SK-N-SH (cell line): Measurements from ENCODE around the gene PLXNA4. TPM values are rescaled to one million over a fixed set of nuclear protein-coding genes. Genes with fewer than 3 reads are reported as not detected.

Source experiments
- CTCF ChIA-PET: fragments of 300-600, 350-600 bp; formaldehyde crosslinking; extraction: SDS; loops from one replicate; lab custom pipeline; 2021; lab: Yijun Ruan, JAX
- POLR2A ChIA-PET: fragments of 350-600 bp; sonication (Branson Sonifier 250); formaldehyde crosslinking; extraction: SDS; loops from one replicate; lab custom pipeline; 2020; ENCODE audit warnings: antibody characterized with exemption, inconsistent platforms; lab: Yijun Ruan, JAX
- DNase-seq: peaks from one replicate; pipeline ENCODE4 v3.0.0; 2012
- H2AFZ ChIP-seq: fragments of 200-600 bp; sonication (generic); 2 replicates; pipeline ENCODE4 v1.8.1; 2016; ENCODE audit warnings: antibody characterized with exemption, mild to moderate bottlenecking, low read depth
- H3F3A ChIP-seq: fragments of 200-600 bp; sonication (generic); replicated peaks from 2 replicates; pipeline ENCODE3; 2016; ENCODE audit warnings: antibody characterized with exemption, mild to moderate bottlenecking; ENCODE audit not compliant: insufficient read depth
- H3K27ac ChIP-seq, 2 experiments: fragments of 200-500 bp in 1 of 2; fragments of 200-600 bp in 1 of 2; sonication (Bioruptor generic) in 1 of 2; sonication (generic), shearing (Covaris generic) in 1 of 2; 2 replicates each; pipeline versions ENCODE4 v1.5.1 to v1.6.1; 2014 to 2016; ENCODE audit warnings: low read depth in 2 of 2, inconsistent platforms in 1 of 2, low read length in 1 of 2, mild to moderate bottlenecking in 1 of 2, mixed read lengths in 1 of 2
- H3K27me3 ChIP-seq: fragments of 200-600 bp; sonication (generic), shearing (Covaris generic); 2 replicates; pipeline ENCODE4 v1.6.1; 2016; ENCODE audit warnings: mixed run types; ENCODE audit not compliant: insufficient read depth
- H3K36me3 ChIP-seq, 2 experiments: fragments of 200-500 bp in 1 of 2; fragments of 200-600 bp in 1 of 2; sonication (Bioruptor generic) in 1 of 2; sonication (generic) in 1 of 2; replicated peaks in 1 of 2; 2 replicates each; pipeline versions ENCODE3 to v1.5.1; 2014 to 2016; ENCODE audit warnings: low read length in 1 of 2, mild to moderate bottlenecking in 1 of 2; ENCODE audit not compliant: insufficient read depth in 2 of 2, control insufficient read depth in 1 of 2
- H3K4me1 ChIP-seq, 2 experiments: fragments of 200-500 bp in 1 of 2; fragments of 200-600 bp in 1 of 2; sonication (Bioruptor generic) in 1 of 2; sonication (generic), shearing (Covaris generic) in 1 of 2; 2 replicates each; pipeline versions ENCODE4 v1.5.1 to v1.6.1; 2014 to 2016; ENCODE audit warnings: low read depth in 1 of 2, low read length in 1 of 2, mixed run types in 1 of 2; ENCODE audit not compliant: insufficient read depth in 2 of 2, control insufficient read depth in 1 of 2
- H3K4me2 ChIP-seq: fragments of 200-600 bp; sonication (generic), shearing (Covaris generic); 2 replicates; pipeline ENCODE4 v1.6.1; 2017; ENCODE audit warnings: mixed run types
- H3K4me3 ChIP-seq, 2 experiments: fragments of 200-500 bp in 1 of 2; fragments of 200-600 bp in 1 of 2; sonication (Bioruptor generic) in 1 of 2; sonication (generic), shearing (Covaris generic) in 1 of 2; 2 replicates each; pipeline versions ENCODE4 v1.5.1 to v1.8.1; 2014 to 2016; ENCODE audit warnings: low read depth in 2 of 2, inconsistent platforms in 1 of 2, low read length in 1 of 2, mild to moderate bottlenecking in 1 of 2, mixed read lengths in 1 of 2, moderate library complexity in 1 of 2
- H3K79me2 ChIP-seq: fragments of 200-600 bp; sonication (generic); 2 replicates; pipeline ENCODE4 v1.8.1; 2017; ENCODE audit warnings: mild to moderate bottlenecking; ENCODE audit not compliant: insufficient read depth
- H3K9ac ChIP-seq: fragments of 200-600 bp; sonication (generic); 2 replicates; pipeline ENCODE4 v1.6.1; 2017; ENCODE audit warnings: mixed run types
- H3K9me2 ChIP-seq: fragments of 200-600 bp; sonication (generic); 2 replicates; pipeline ENCODE4 v1.6.1; 2017; ENCODE audit warnings: mixed run types
- H3K9me3 ChIP-seq: fragments of 200-600 bp; sonication (generic); 2 replicates; pipeline ENCODE4 v1.6.1; 2017; ENCODE audit warnings: mixed run types, mild to moderate bottlenecking, moderate library complexity
- H4K20me1 ChIP-seq: fragments of 200-600 bp; sonication (generic); 2 replicates; pipeline ENCODE4 v1.6.1; 2017; ENCODE audit warnings: mild to moderate bottlenecking, mixed run types; ENCODE audit not compliant: insufficient read depth
- CHD2 ChIP-seq: fragments of 150-350 bp; IDR thresholded peaks from 2 replicates; pipeline ENCODE4 v1.6.1; 2018; ENCODE audit warnings: low read length; ENCODE audit not compliant: partially characterized antibody
- FOXJ3 ChIP-seq: sonication (generic); formaldehyde crosslinking; IDR thresholded peaks from 2 replicates; pipeline ENCODE4 v1.5.1; 2020; ENCODE audit warnings: mild to moderate bottlenecking, missing genetic modification reagents
- FOXM1 ChIP-seq: IDR thresholded peaks from 2 replicates; pipeline ENCODE4 v1.4.0; 2012; ENCODE audit warnings: low read depth, mild to moderate bottlenecking
- GATA2 ChIP-seq: sonication (generic); formaldehyde crosslinking; IDR thresholded peaks from 2 replicates; pipeline ENCODE4 v1.5.0; 2020; ENCODE audit warnings: mild to moderate bottlenecking, missing genetic modification reagents
- MXI1 ChIP-seq: IDR thresholded peaks from 2 replicates; pipeline ENCODE4 v1.6.1; 2012; ENCODE audit warnings: mild to moderate bottlenecking, low read depth, low read length, improper control_type of control experiment
- NRF1 ChIP-seq: IDR thresholded peaks from 2 replicates; pipeline ENCODE4 v1.6.1; 2012; ENCODE audit warnings: low read depth, mild to moderate bottlenecking, low read length
- RFX5 ChIP-seq: IDR thresholded peaks from 2 replicates; pipeline ENCODE4 v1.6.1; 2012; ENCODE audit warnings: mild to moderate bottlenecking, improper control_type of control experiment, low read length
- TAF1 ChIP-seq: IDR thresholded peaks from 2 replicates; pipeline ENCODE4 v1.6.1; 2012; ENCODE audit warnings: low read depth, mild to moderate bottlenecking, low read length, moderate library complexity, borderline replicate concordance
- TEAD4 ChIP-seq: IDR thresholded peaks from 2 replicates; pipeline ENCODE4 v1.4.0; 2012; ENCODE audit warnings: mild to moderate bottlenecking, borderline replicate concordance; ENCODE audit not compliant: insufficient read depth
- WGBS: methylation state at CpG from one replicate; pipeline ENCODE4 v1.1.6; 2017; ENCODE audit warnings: low lambda C conversion rate; 5-methylcytosine and 5-hydroxymethylcytosine counted together
- polyA plus RNA-seq, 3 experiments: library from polyadenylated mRNA; depleted of rRNA; stranded (reverse); fragments of >200 nt; gene quantifications; 2 replicates each; pipeline ENCODE4 v1.2.3, GENCODE V29; 2012
- TF ChIP-seq, protein P1 (sequence below): fragments of 200-600 bp; sonication (generic); IDR thresholded peaks from 2 replicates; pipeline ENCODE4 v1.6.1; 2017; ENCODE audit warnings: antibody characterized with exemption, mild to moderate bottlenecking, moderate library complexity
- TF ChIP-seq, protein P2 (sequence below): IDR thresholded peaks from 2 replicates; pipeline ENCODE4 v1.4.0; 2012; ENCODE audit warnings: low read depth, borderline replicate concordance
- TF ChIP-seq, protein P3 (sequence below): fragments of 150-350 bp; IDR thresholded peaks from 2 replicates; pipeline ENCODE4 v1.6.1; 2017; ENCODE audit warnings: antibody characterized with exemption, low read length, low read depth, borderline replicate concordance

The PLXNA4 gene
- polyA plus RNA-seq, 1 of the 3 experiments (the other 2 are of a cell fraction): 2.4 TPM

DNA sequence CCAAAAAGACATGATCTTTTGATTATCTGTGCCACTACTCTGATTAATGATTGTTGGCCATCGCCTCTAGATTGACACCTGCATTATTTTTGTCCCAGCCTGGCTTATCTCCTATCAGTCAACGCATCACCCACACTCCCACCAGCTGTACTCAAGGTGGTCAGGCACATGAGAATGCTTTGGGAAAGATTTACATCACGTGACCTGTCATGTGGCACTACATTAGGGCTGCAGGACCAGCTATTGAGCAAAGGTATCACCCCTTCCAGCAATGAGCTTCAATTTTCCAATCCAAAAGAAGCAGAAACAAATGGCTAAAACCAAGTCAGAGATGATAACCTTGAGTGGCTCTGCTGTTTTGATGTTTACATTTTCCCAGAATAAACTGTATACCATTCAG lies 204.3 kb downstream of the PLXNA4 start (continued):
- TF ChIP-seq TEAD4 (no peak), FOXM1 (no peak), FOXJ3 (no peak), GATA2 (CRISPR knock-in tag) (no peak), TAF1 (no peak), CHD2 (no peak), MXI1 (no peak), NRF1 (no peak)
- TF ChIP-seq, protein P1, sequence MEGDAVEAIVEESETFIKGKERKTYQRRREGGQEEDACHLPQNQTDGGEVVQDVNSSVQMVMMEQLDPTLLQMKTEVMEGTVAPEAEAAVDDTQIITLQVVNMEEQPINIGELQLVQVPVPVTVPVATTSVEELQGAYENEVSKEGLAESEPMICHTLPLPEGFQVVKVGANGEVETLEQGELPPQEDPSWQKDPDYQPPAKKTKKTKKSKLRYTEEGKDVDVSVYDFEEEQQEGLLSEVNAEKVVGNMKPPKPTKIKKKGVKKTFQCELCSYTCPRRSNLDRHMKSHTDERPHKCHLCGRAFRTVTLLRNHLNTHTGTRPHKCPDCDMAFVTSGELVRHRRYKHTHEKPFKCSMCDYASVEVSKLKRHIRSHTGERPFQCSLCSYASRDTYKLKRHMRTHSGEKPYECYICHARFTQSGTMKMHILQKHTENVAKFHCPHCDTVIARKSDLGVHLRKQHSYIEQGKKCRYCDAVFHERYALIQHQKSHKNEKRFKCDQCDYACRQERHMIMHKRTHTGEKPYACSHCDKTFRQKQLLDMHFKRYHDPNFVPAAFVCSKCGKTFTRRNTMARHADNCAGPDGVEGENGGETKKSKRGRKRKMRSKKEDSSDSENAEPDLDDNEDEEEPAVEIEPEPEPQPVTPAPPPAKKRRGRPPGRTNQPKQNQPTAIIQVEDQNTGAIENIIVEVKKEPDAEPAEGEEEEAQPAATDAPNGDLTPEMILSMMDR: no peak
- TF ChIP-seq, protein P2, sequence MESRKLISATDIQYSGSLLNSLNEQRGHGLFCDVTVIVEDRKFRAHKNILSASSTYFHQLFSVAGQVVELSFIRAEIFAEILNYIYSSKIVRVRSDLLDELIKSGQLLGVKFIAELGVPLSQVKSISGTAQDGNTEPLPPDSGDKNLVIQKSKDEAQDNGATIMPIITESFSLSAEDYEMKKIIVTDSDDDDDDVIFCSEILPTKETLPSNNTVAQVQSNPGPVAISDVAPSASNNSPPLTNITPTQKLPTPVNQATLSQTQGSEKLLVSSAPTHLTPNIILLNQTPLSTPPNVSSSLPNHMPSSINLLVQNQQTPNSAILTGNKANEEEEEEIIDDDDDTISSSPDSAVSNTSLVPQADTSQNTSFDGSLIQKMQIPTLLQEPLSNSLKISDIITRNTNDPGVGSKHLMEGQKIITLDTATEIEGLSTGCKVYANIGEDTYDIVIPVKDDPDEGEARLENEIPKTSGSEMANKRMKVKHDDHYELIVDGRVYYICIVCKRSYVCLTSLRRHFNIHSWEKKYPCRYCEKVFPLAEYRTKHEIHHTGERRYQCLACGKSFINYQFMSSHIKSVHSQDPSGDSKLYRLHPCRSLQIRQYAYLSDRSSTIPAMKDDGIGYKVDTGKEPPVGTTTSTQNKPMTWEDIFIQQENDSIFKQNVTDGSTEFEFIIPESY: no peak

DNA sequence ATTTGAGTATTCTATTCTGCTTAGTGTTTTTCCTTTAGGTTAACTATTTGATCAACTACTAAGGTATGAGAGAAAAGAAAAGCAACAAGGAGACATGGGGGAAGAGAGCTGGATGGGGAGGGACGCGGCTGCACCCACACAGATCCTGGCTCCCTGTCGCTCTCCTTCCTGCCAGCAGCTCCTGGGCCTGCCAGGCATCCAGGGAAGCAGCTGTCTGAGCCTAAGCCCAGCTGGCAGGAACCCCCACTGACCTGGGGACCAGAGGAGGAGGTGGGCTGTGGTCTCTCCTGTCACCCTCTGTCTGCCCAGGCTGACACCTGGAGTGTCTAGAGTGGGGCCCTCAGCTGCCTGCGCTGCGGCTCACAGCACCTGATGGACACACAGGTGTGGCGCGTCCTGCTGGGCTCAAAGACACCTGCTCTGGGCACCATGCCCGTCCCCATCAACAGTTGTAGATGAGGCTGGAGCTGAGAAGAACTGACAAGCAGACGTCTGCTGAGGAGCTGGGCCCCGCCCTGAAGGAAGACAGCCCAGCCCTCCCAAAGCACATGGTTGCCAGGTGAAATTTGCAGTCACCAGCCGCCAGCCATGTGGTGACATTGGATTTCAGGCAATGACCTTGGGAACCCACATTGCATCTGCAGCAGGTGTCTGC lies 207.9 kb downstream of the PLXNA4 start:
- Histone ChIP-seq H3K79me2 (no peaks in the 10 kb centered on the region), H3K4me2 (no peak overlapping the region), H3K36me3 (no peaks in the 10 kb centered on the region), H2AFZ (no peak overlapping the region), H3F3A (no peaks in the 10 kb centered on the region), H3K9me2 (no peaks in the 10 kb centered on the region), H4K20me1 (peaks cover 5% of the 10 kb centered on the region; the same call in 1 of the 2 replicates), H3K4me1 (peaks cover 0 to 16% of the 10 kb centered on the region in 2 experiments; a peak in 1 of 4 replicates), H3K9ac (no peak overlapping the region), H3K4me3 (no peak overlapping the region), H3K27me3 (no peaks in the 10 kb centered on the region; the same call in 1 of the 2 replicates), H3K9me3 (no peaks in the 10 kb centered on the region), H3K27ac (no peak overlapping the region; a peak in 1 of 4 replicates)
- CTCF ChIA-PET: interaction anchor here (0.6 to 1.2 kb wide), 5 partner anchors 15 to 208 kb away, joined by 3 to 7 read pairs (median 4); partner anchors contain the start of gene PLXNA4
- no peak for DNase-seq
- WGBS: 82% methylated on average over 4 of the region's 11 CpGs
- POLR2A ChIA-PET: no interaction called here
- no peak for TF ChIP-seq RFX5
- TF ChIP-seq, protein P3, sequence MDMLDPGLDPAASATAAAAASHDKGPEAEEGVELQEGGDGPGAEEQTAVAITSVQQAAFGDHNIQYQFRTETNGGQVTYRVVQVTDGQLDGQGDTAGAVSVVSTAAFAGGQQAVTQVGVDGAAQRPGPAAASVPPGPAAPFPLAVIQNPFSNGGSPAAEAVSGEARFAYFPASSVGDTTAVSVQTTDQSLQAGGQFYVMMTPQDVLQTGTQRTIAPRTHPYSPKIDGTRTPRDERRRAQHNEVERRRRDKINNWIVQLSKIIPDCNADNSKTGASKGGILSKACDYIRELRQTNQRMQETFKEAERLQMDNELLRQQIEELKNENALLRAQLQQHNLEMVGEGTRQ: no peak
